Activated T-helper 1 cell treated with anti-CD3 and anti-CD28 coated beads, Interleukin-12 subunit alpha, Interleukin-12 subunit beta, Interleukin-2, Interleukin-4 antibody, amounts not matched to agents 30 ng/mL and 10 ng/mL and 1 ng/mL, durations not matched to agents 14 hours and 24 hours and 36 hours (primary cell): ENCODE data around the gene XAB2. TPM values are rescaled to one million over a fixed set of nuclear protein-coding genes. Genes with fewer than 3 reads are reported as not detected.

Source experiments
- DNase-seq: peaks from one replicate; pipeline ENCODE4 v3.0.0; 2021; ENCODE audit warnings: low spot score
- H3K27ac Mint-ChIP-seq: one replicate; pipeline ENCODE4 v1.8.0; 2021; ENCODE audit warnings: mild to moderate bottlenecking, mixed read lengths
- H3K27me3 Mint-ChIP-seq: one replicate; pipeline ENCODE4 v1.8.0; 2022; ENCODE audit warnings: mild to moderate bottlenecking, moderate library complexity, mixed read lengths; ENCODE audit not compliant: insufficient read depth
- H3K36me3 Mint-ChIP-seq: one replicate; pipeline ENCODE4 v1.8.0; 2021; ENCODE audit warnings: low read depth, mixed read lengths
- H3K4me1 Mint-ChIP-seq: one replicate; pipeline ENCODE4 v1.8.0; 2021; ENCODE audit warnings: low read depth, mixed read lengths
- H3K4me3 Mint-ChIP-seq: one replicate; pipeline ENCODE4 v1.8.0; 2021; ENCODE audit warnings: mild to moderate bottlenecking, moderate library complexity, mixed read lengths
- H3K9me3 Mint-ChIP-seq: one replicate; pipeline ENCODE4 v1.8.0; 2021; ENCODE audit warnings: mixed read lengths
- intact Hi-C: fragments of 100-400 bp; cut with micrococcal nuclease; formaldehyde crosslinking; loops from one replicate; pipeline ENCODE4 v1.15.1; 2024
- total RNA-seq: library from RNA; stranded (reverse); gene quantifications from 2 replicates; pipeline ENCODE4 v1.2.3, GENCODE V29; 2022

Gene XAB2
- total RNA-seq, 1 donor from 2014 or later: 50.7 TPM

GRCh38 chr19:7607874-7608560, 21.3 kb downstream of the XAB2 start:
- Mint-ChIP-seq H3K4me1 (no peaks in the 10 kb centered on the region), H3K9me3 (no peaks in the 10 kb centered on the region), H3K36me3 (no peaks in the 10 kb centered on the region)

GRCh38 chr19:7607212-7607873, 22.0 kb downstream of the XAB2 start:
- H3K9me3 Mint-ChIP-seq: no peaks in the 10 kb centered on the region

More at GRCh38 chr19:7607874-7608560, 21.3 kb downstream of the XAB2 start:
- no peaks in the 10 kb centered on the region for H3K27me3 Mint-ChIP-seq
- DNase-seq: no peak
- H3K27ac Mint-ChIP-seq: no peak overlapping the region
- H3K4me3 Mint-ChIP-seq: no peak overlapping the region
- intact Hi-C loops: no loop called here

GRCh38 chr19:7606289-7606688, 23.1 kb downstream of the XAB2 start:
- Mint-ChIP-seq H3K4me1 (no peaks in the 10 kb centered on the region), H3K27ac (no peak overlapping the region), H3K27me3 (peaks cover 10% of the 10 kb centered on the region), H3K9me3 (no peaks in the 10 kb centered on the region), H3K36me3 (no peaks in the 10 kb centered on the region), H3K4me3 (no peak overlapping the region)
- no peak for DNase-seq
- intact Hi-C loops: no loop called here

More at GRCh38 chr19:7607212-7607873, 22.0 kb downstream of the XAB2 start:
- intact Hi-C loops: no loop called here
- Mint-ChIP-seq H3K4me1 (no peaks in the 10 kb centered on the region), H3K4me3 (no peak overlapping the region), H3K27ac (no peak overlapping the region), H3K27me3 (peaks cover 6% of the 10 kb centered on the region), H3K36me3 (no peaks in the 10 kb centered on the region)
- DNase-seq: no peak

GRCh38 chr19:7605490-7606222, 23.7 kb downstream of the XAB2 start:
- no peaks in the 10 kb centered on the region for H3K4me1 Mint-ChIP-seq
- no peaks in the 10 kb centered on the region for H3K36me3 Mint-ChIP-seq
- DNase-seq: no peak
- no peak overlapping the region for H3K4me3 Mint-ChIP-seq
- H3K27ac Mint-ChIP-seq: no peak overlapping the region
- no peaks in the 10 kb centered on the region for H3K9me3 Mint-ChIP-seq
- intact Hi-C loops: loop anchor here (2.0 kb wide), 1 partner anchor 31 kb away; the partner anchor contains the start of gene STXBP2
- peaks cover 10% of the 10 kb centered on the region for H3K27me3 Mint-ChIP-seq

- intact Hi-C loops: loop anchor here (2.0 kb wide), 1 partner anchor 33 kb away; the partner anchor contains the start of gene STXBP2
- no peaks in the 10 kb centered on the region for H3K9me3 Mint-ChIP-seq
- peaks cover 10% of the 10 kb centered on the region for H3K27me3 Mint-ChIP-seq
- DNase-seq: no peak
- H3K4me1 Mint-ChIP-seq: no peaks in the 10 kb centered on the region
- H3K36me3 Mint-ChIP-seq: no peaks in the 10 kb centered on the region
- H3K4me3 Mint-ChIP-seq: no peak overlapping the region
- H3K27ac Mint-ChIP-seq: peak overlapping the region; percentile 42
Observed at GRCh38 chr19:7603919-7604318, 25.4 kb downstream of the XAB2 start.

- Mint-ChIP-seq H3K36me3 (no peaks in the 10 kb centered on the region), H3K9me3 (no peaks in the 10 kb centered on the region), H3K4me3 (no peak overlapping the region), H3K4me1 (no peaks in the 10 kb centered on the region), H3K27me3 (peaks cover 14% of the 10 kb centered on the region), H3K27ac (no peak overlapping the region)
- intact Hi-C loops: no loop called here
- DNase-seq: no peak
Observed at GRCh38 chr19:7602935-7603497, 26.3 kb downstream of the XAB2 start.

- no peaks in the 10 kb centered on the region for H3K36me3 Mint-ChIP-seq
- H3K4me1 Mint-ChIP-seq: no peaks in the 10 kb centered on the region
- H3K4me3 Mint-ChIP-seq: no peak overlapping the region
- no peaks in the 10 kb centered on the region for H3K9me3 Mint-ChIP-seq
- DNase-seq: no peak
- no peak overlapping the region for H3K27ac Mint-ChIP-seq
- peaks cover 20% of the 10 kb centered on the region for H3K27me3 Mint-ChIP-seq
- intact Hi-C loops: no loop called here
Observed at GRCh38 chr19:7602240-7602934, 27.0 kb downstream of the XAB2 start.

GRCh38 chr19:7600721-7601120, 28.6 kb downstream of the XAB2 start:
- H3K27ac Mint-ChIP-seq: peak overlapping the region; percentile 90
- no peaks in the 10 kb centered on the region for H3K36me3 Mint-ChIP-seq
- H3K4me3 Mint-ChIP-seq: no peak overlapping the region
- H3K27me3 Mint-ChIP-seq: peaks cover 25% of the 10 kb centered on the region
- no peak for DNase-seq
- intact Hi-C loops: no loop called here
- no peaks in the 10 kb centered on the region for H3K9me3 Mint-ChIP-seq
- no peaks in the 10 kb centered on the region for H3K4me1 Mint-ChIP-seq

GRCh38 chr19:7598180-7598579, 31.2 kb downstream of the XAB2 start:
- Mint-ChIP-seq H3K27ac (peak overlapping the region; percentile 81), H3K4me1 (peaks cover 5% of the 10 kb centered on the region), H3K36me3 (no peaks in the 10 kb centered on the region), H3K9me3 (no peaks in the 10 kb centered on the region), H3K4me3 (no peak overlapping the region), H3K27me3 (peaks cover 44% of the 10 kb centered on the region)
- DNase-seq: no peak
- intact Hi-C loops: no loop called here

- Mint-ChIP-seq H3K4me3 (no peak overlapping the region), H3K27me3 (peaks cover 45% of the 10 kb centered on the region), H3K27ac (no peak overlapping the region), H3K9me3 (no peaks in the 10 kb centered on the region), H3K4me1 (peaks cover 5% of the 10 kb centered on the region), H3K36me3 (no peaks in the 10 kb centered on the region)
- intact Hi-C loops: no loop called here
- DNase-seq: no peak
Observed at GRCh38 chr19:7597689-7598088, 31.7 kb downstream of the XAB2 start.

GRCh38 chr19:7596211-7596937, 33.0 kb downstream of the XAB2 start:
- H3K27ac Mint-ChIP-seq: no peak overlapping the region
- H3K4me3 Mint-ChIP-seq: peak overlapping the region; percentile 22
- no peaks in the 10 kb centered on the region for H3K9me3 Mint-ChIP-seq
- intact Hi-C loops: no loop called here
- peaks cover 5% of the 10 kb centered on the region for H3K4me1 Mint-ChIP-seq
- H3K27me3 Mint-ChIP-seq: peaks cover 39% of the 10 kb centered on the region
- no peaks in the 10 kb centered on the region for H3K36me3 Mint-ChIP-seq
- DNase-seq: no peak
